HCT116 (cell line): ENCODE data around the gene TCOF1. TPM values are rescaled to one million over a fixed set of nuclear protein-coding genes. Genes with fewer than 3 reads are reported as not detected.
A peak's percentile ranks its signal among the peaks of the same experiment; 100 is the strongest.

ENCODE experiments used
- ATAC-seq: fragments of 200-7000 bp; cut with Tn5 transposase; 2 replicates; pipeline ENCODE4 v1.9.1; 2020; ENCODE audit warnings: mild to moderate bottlenecking, moderate library complexity
- BruUV-seq: library from RNA; stranded (reverse); fragments of 400-500 nt; replicated peaks from 2 replicates; lab custom pipeline; 2021; lab: Mats Ljungman, UMichigan
- CTCF ChIA-PET: fragments of 300-600 bp; sonication (Branson Sonifier 250); formaldehyde crosslinking; loops from one replicate; lab custom pipeline; 2021; ENCODE audit warnings: antibody characterized with exemption; lab: Charles Lee
- POLR2A ChIA-PET: fragments of 300-600, 350-600 bp; sonication (Branson Sonifier 250); formaldehyde crosslinking; loops from one replicate; lab custom pipeline; 2021; ENCODE audit warnings: antibody characterized with exemption; lab: Charles Lee
- RAD21 ChIA-PET, 2 experiments: fragments of 300-600 bp; sonication (Branson Sonifier 250); formaldehyde crosslinking; loops; one replicate each; lab custom pipeline; 2023; ENCODE audit warnings: low total read pairs in 2 of 2; ENCODE audit not compliant: uncharacterized antibody in 2 of 2, unreplicated experiment in 2 of 2, low non-redundant PET in 1 of 2; lab: Charles Lee
- DNase-seq: peaks from one replicate; pipeline ENCODE4 v3.0.0-alpha.2; 2010; ENCODE audit warnings: low read depth, low spot score
- H2AFZ ChIP-seq: fragments of 200-600 bp; shearing (Covaris generic), sonication (generic); 2 replicates; pipeline ENCODE4 v1.6.1; 2017; ENCODE audit warnings: low read depth, mixed run types, mixed read lengths, antibody characterized with exemption, low read length; ENCODE audit not compliant: poor library complexity, severe bottlenecking
- H3K27ac ChIP-seq: 2 replicates; pipeline ENCODE4 v1.5.1; 2012; ENCODE audit warnings: low read depth, low read length
- H3K27me3 ChIP-seq: fragments of 200-600 bp; sonication (generic); 2 replicates; pipeline ENCODE4 v1.6.1; 2016; ENCODE audit warnings: mixed run types, low read length, mixed read lengths; ENCODE audit not compliant: insufficient read depth
- H3K36me3 ChIP-seq, 2 experiments: fragments of 200-500 bp in 1 of 2; fragments of 200-600 bp in 1 of 2; sonication (Bioruptor generic) in 1 of 2; sonication (generic) in 1 of 2; 2 replicates each; pipeline versions ENCODE4 v1.5.1 to v1.6.1; 2014 to 2016; ENCODE audit warnings: low read length in 2 of 2, inconsistent platforms in 1 of 2, mixed read lengths in 1 of 2, mixed run types in 1 of 2; ENCODE audit not compliant: insufficient read depth in 2 of 2, control insufficient read depth in 1 of 2
- H3K4me1 ChIP-seq, 2 experiments: fragments of 200-600 bp in 1 of 2; sonication (generic) in 1 of 2; 2 replicates each; pipeline versions ENCODE4 v1.5.1 to v1.6.1; 2012 to 2017; ENCODE audit warnings: low read length in 2 of 2, inconsistent platforms in 1 of 2, mild to moderate bottlenecking in 1 of 2, mixed read lengths in 1 of 2, mixed run types in 1 of 2, moderate library complexity in 1 of 2; ENCODE audit not compliant: insufficient read depth in 2 of 2, control insufficient read depth in 1 of 2
- H3K4me2 ChIP-seq: fragments of 200-600 bp; sonication (generic); 2 replicates; pipeline ENCODE4 v1.6.1; 2017; ENCODE audit warnings: mixed run types, low read length, mixed read lengths
- H3K4me3 ChIP-seq, 2 experiments: fragments of 200-600 bp in 1 of 2; sonication (generic) in 1 of 2; replicated peaks in 1 of 2; 2 replicates each; pipeline ENCODE4 v1.5.1; 2011 to 2016; ENCODE audit warnings: low read length in 2 of 2, control low read depth in 1 of 2, low read depth in 1 of 2, mild to moderate bottlenecking in 1 of 2, mixed read lengths in 1 of 2, mixed run types in 1 of 2
- H3K79me2 ChIP-seq: fragments of 200-600 bp; sonication (generic); 2 replicates; pipeline ENCODE4 v1.6.1; 2017; ENCODE audit warnings: mild to moderate bottlenecking, mixed run types, low read length, moderate library complexity, mixed read lengths; ENCODE audit not compliant: insufficient read depth
- H3K9ac ChIP-seq: fragments of 200-600 bp; sonication (generic); 2 replicates; pipeline ENCODE4 v1.6.1; 2016; ENCODE audit warnings: low read length, mixed read lengths
- H3K9me2 ChIP-seq: fragments of 200-600 bp; sonication (generic), shearing (Covaris generic); 2 replicates; pipeline ENCODE4 v1.6.1; 2017; ENCODE audit warnings: mixed run types, mild to moderate bottlenecking, moderate library complexity; ENCODE audit not compliant: insufficient read depth
- H3K9me3 ChIP-seq, 2 experiments: fragments of 200-500 bp in 1 of 2; fragments of 200-600 bp in 1 of 2; sonication (Bioruptor generic) in 1 of 2; sonication (generic) in 1 of 2; 2 replicates each; pipeline ENCODE4 v1.6.1; 2014 to 2017; ENCODE audit warnings: low read length in 2 of 2, mixed read lengths in 2 of 2, inconsistent platforms in 1 of 2, low read depth in 1 of 2, mild to moderate bottlenecking in 1 of 2, mixed run types in 1 of 2, moderate library complexity in 1 of 2; ENCODE audit not compliant: control insufficient read depth in 1 of 2, insufficient read depth in 1 of 2
- H4K20me1 ChIP-seq: fragments of 200-600 bp; sonication (generic), shearing (Covaris generic); 2 replicates; pipeline ENCODE4 v1.6.1; 2017; ENCODE audit warnings: mixed run types, mild to moderate bottlenecking, moderate library complexity; ENCODE audit not compliant: insufficient read depth
- ATF3 ChIP-seq: IDR thresholded peaks from 2 replicates; pipeline ENCODE4 v1.6.1; 2012
- CBX3 ChIP-seq: IDR thresholded peaks from 2 replicates; pipeline ENCODE4 v1.6.1; 2012; ENCODE audit warnings: low read depth
- CEBPB ChIP-seq: IDR thresholded peaks from 2 replicates; pipeline ENCODE4 v1.6.1; 2012; ENCODE audit warnings: low read depth
- CTCF ChIP-seq, 3 experiments: fragments of 200-600 bp in 1 of 3; sonication (generic) in 1 of 3; IDR thresholded peaks in 2 of 3; conservative IDR thresholded peaks in 1 of 3; 2 replicates each; pipeline ENCODE4 v1.5.1; 2012 to 2017; ENCODE audit warnings: low read depth in 2 of 3, low read length in 2 of 3, antibody characterized with exemption in 1 of 3, borderline replicate concordance in 1 of 3, control low read depth in 1 of 3, mild to moderate bottlenecking in 1 of 3, mixed read lengths in 1 of 3, mixed run types in 1 of 3, moderate library complexity in 1 of 3; ENCODE audit not compliant: insufficient read depth in 1 of 3
- ELF1 ChIP-seq: IDR thresholded peaks from 2 replicates; pipeline ENCODE4 v1.6.1; 2012; ENCODE audit warnings: low read depth, borderline replicate concordance
- EZH2phosphoT487 ChIP-seq: fragments of 200-600 bp; IDR thresholded peaks from 2 replicates; pipeline ENCODE4 v1.6.1; 2018; ENCODE audit warnings: antibody characterized with exemption, borderline replicate concordance
- FOSL1 ChIP-seq: IDR thresholded peaks from 2 replicates; pipeline ENCODE4 v1.6.1; 2012; ENCODE audit warnings: low read depth
- POLR2A ChIP-seq: IDR thresholded peaks from 2 replicates; pipeline ENCODE4 v1.7.0; 2011; ENCODE audit warnings: borderline replicate concordance; ENCODE audit not compliant: insufficient read depth, insufficient read length; ENCODE audit errors: extremely low read depth
- POLR2AphosphoS5 ChIP-seq: IDR thresholded peaks from 2 replicates; pipeline ENCODE4 v1.6.1; 2011; ENCODE audit warnings: mild to moderate bottlenecking, low read depth, low read length, moderate library complexity
- RAD21 ChIP-seq: IDR thresholded peaks from 2 replicates; pipeline ENCODE4 v1.6.1; 2012; ENCODE audit warnings: low read depth, mild to moderate bottlenecking
- REST ChIP-seq: IDR thresholded peaks from 2 replicates; pipeline ENCODE4 v1.6.1; 2012; ENCODE audit warnings: low read depth
- SIN3A ChIP-seq: IDR thresholded peaks from 2 replicates; pipeline ENCODE4 v1.6.1; 2012; ENCODE audit warnings: low read depth
- SP1 ChIP-seq: IDR thresholded peaks from 2 replicates; pipeline ENCODE4 v1.6.1; 2012; ENCODE audit warnings: low read depth
- SRF ChIP-seq: IDR thresholded peaks from 2 replicates; pipeline ENCODE4 v1.6.1; 2012; ENCODE audit warnings: low read depth
- YY1 ChIP-seq: IDR thresholded peaks from 2 replicates; pipeline ENCODE4 v1.6.1; 2011; ENCODE audit warnings: low read length, low read depth, moderate library complexity, mild to moderate bottlenecking; ENCODE audit not compliant: insufficient replicate concordance; ENCODE audit errors: extremely low read depth
- ZFX ChIP-seq: fragments of 450-650 bp; IDR thresholded peaks from 2 replicates; pipeline ENCODE4 v1.6.1; 2017
- intact Hi-C: fragments of 100-400 bp; cut with micrococcal nuclease; formaldehyde crosslinking; loops from 2 replicates; pipeline ENCODE4 v1.10.0; 2022
- total RNA-seq: library from RNA; stranded (reverse); gene quantifications from one replicate; pipeline ENCODE4 v1.2.1, GENCODE V29; 2021; ENCODE audit not compliant: unreplicated experiment

TCOF1 gene
- total RNA-seq, 1 experiment from 2014 or later, result 94.7 TPM

GRCh38 chr5:150355791-150356190, 1.7 kb upstream of the TCOF1 start (continued):
- TF ChIP-seq REST, result no peak
- TF ChIP-seq ATF3, result no peak
- no peak for TF ChIP-seq FOSL1
- TF ChIP-seq POLR2AphosphoS5, result no peak
- TF ChIP-seq POLR2A, result no peak
- TF ChIP-seq SP1, result no peak
- TF ChIP-seq ZFX, result no peak
- no peak for TF ChIP-seq YY1

GRCh38 chr5:150356575-150357294, 762 bp upstream of the TCOF1 start:
- Histone ChIP-seq H3K4me1 (peaks cover 3 to 13% of the 10 kb centered on the region in 2 experiments; a peak in 3 of 4 replicates), H3K9me2 (no peaks in the 10 kb centered on the region), H3K4me2 (peak overlapping the region; percentile 82), H3K9ac (peak overlapping the region; percentile 30; the same call in 1 of the 2 replicates), H3K36me3 (peaks cover 3 to 22% of the 10 kb centered on the region in 2 experiments; a peak in 3 of 4 replicates), H4K20me1 (no peaks in the 10 kb centered on the region), H3K9me3 (no peaks in the 10 kb centered on the region), H3K4me3 (peak overlapping the region; percentile 31 to 95), H2AFZ (peak overlapping the region; percentile 74), H3K27me3 (no peaks in the 10 kb centered on the region), H3K79me2 (peaks cover 43% of the 10 kb centered on the region), H3K27ac (no peak overlapping the region)
- ChIA-PET POLR2A (no interaction called here), CTCF (no interaction called here), RAD21 (no interaction called here)
- no TSS peak for BruUV-seq
- intact Hi-C loops, result loop anchor here (5.0 to 10.0 kb wide), 2 partner anchors 81 to 352 kb away; partner anchors contain the start of genes HMGXB3 and TIGD6
- DNase-seq, result no peak
- no peak for ATAC-seq
- TF ChIP-seq EZH2phosphoT487, result no peak
- TF ChIP-seq POLR2A, result no peak
- TF ChIP-seq CEBPB, result no peak
- TF ChIP-seq RAD21, result no peak
- TF ChIP-seq CBX3, result no peak
- TF ChIP-seq SP1, result no peak
- no peak for TF ChIP-seq CTCF (IDR thresholded peaks at IDR 0.05 in 2 of 3, conservative IDR thresholded peaks at IDR 0.05 in 1 of 3; ENCODE audit: borderline replicate concordance in 1 of 3, insufficient read depth in 1 of 3, low read depth in 2 of 3, low read length in 2 of 3)
- no peak for TF ChIP-seq ELF1
- no peak for TF ChIP-seq SRF
- no peak for TF ChIP-seq SIN3A
- TF ChIP-seq ATF3, result no peak
